GM19035 (cell line): Measurements from ENCODE around the gene DLX2.
"Not testable (repeated sequence)": the region's sequence is repeated elsewhere in the genome, so short reads cannot be mapped to it uniquely, and the experiment has no call there.

Source experiments
- ATAC-seq: cut with Tn5 transposase; IDR thresholded peaks from one replicate; pipeline ENCODE4 v1.9.1; 2021; ENCODE audit not compliant: unreplicated experiment

Gene DLX2

GRCh38 chr2:172102391-172103359, at the start of gene DLX2:
DLX2 (minus strand) TSS chr2:172102900; CDS start chr2:172102538, 362 bp downstream.
- ATAC-seq, result peak; percentile 76

- ATAC-seq, result no peak
Measured at GRCh38 chr2:172147944-172148650, 45.4 kb upstream of the DLX2 start.

GRCh38 chr2:172143817-172144216, 41.1 kb upstream of the DLX2 start:
- ATAC-seq, result no peak

GRCh38 chr2:172138727-172139126, 36.0 kb upstream of the DLX2 start:
- not testable (repeated sequence) for ATAC-seq

- ATAC-seq, result no peak
Measured at GRCh38 chr2:172137943-172138342, 35.2 kb upstream of the DLX2 start.

- ATAC-seq, result no peak
Measured at GRCh38 chr2:172137109-172137508, 34.4 kb upstream of the DLX2 start.

- no peak for ATAC-seq
Measured at GRCh38 chr2:172135446-172135845, 32.7 kb upstream of the DLX2 start.

GRCh38 chr2:172134270-172134669, 31.6 kb upstream of the DLX2 start:
- ATAC-seq, result no peak

GRCh38 chr2:172131713-172132555, 29.2 kb upstream of the DLX2 start:
- no peak for ATAC-seq

- ATAC-seq, result no peak
Measured at GRCh38 chr2:172129404-172129803, 26.7 kb upstream of the DLX2 start.

GRCh38 chr2:172128484-172128883, 25.8 kb upstream of the DLX2 start:
- no peak for ATAC-seq

GRCh38 chr2:172120118-172120517, 17.4 kb upstream of the DLX2 start:
- ATAC-seq, result no peak

GRCh38 chr2:172119089-172119488, 16.4 kb upstream of the DLX2 start:
- ATAC-seq, result no peak

GRCh38 chr2:172116107-172116506, 13.4 kb upstream of the DLX2 start:
- no peak for ATAC-seq

- no peak for ATAC-seq
Measured at GRCh38 chr2:172114579-172114978, 11.9 kb upstream of the DLX2 start.

- not testable (repeated sequence) for ATAC-seq
Measured at GRCh38 chr2:172114176-172114575, 11.5 kb upstream of the DLX2 start.

GRCh38 chr2:172113617-172114016, 10.9 kb upstream of the DLX2 start:
- no peak for ATAC-seq

GRCh38 chr2:172109988-172110811, 7.5 kb upstream of the DLX2 start:
- ATAC-seq, result no peak

GRCh38 chr2:172109256-172109987, 6.7 kb upstream of the DLX2 start:
- ATAC-seq, result no peak

GRCh38 chr2:172108587-172108930, 5.9 kb upstream of the DLX2 start:
- ATAC-seq, result no peak
